Endothelial cell of umbilical vein (primary cell): ENCODE results near the gene KCNC1. TPM values are rescaled to one million over a fixed set of nuclear protein-coding genes. Genes with fewer than 3 reads are reported as not detected.

ENCODE experiments used
- BruUV-seq: library from RNA; stranded (reverse); fragments of 400-500 nt; replicated peaks from 2 replicates; lab custom pipeline; 2021; lab: Mats Ljungman, UMichigan
- CTCF ChIA-PET: fragments of 300-600, 350-600 bp; sonication (Branson Sonifier 250); formaldehyde crosslinking; loops from one replicate; lab custom pipeline; 2021; ENCODE audit warnings: antibody characterized with exemption, inconsistent platforms; lab: Charles Lee
- POLR2A ChIA-PET: fragments of 300-600, 350-600 bp; sonication (Branson Sonifier 250); formaldehyde crosslinking; loops from one replicate; lab custom pipeline; 2021; ENCODE audit warnings: antibody characterized with exemption, inconsistent platforms; lab: Charles Lee
- DNase-seq: peaks from one replicate; pipeline ENCODE4 v3.0.0-alpha.2; 2011; ENCODE audit warnings: low read depth, low spot score
- FAIRE-seq: peaks from 2 replicates; lab custom pipeline; 2011; peaks lifted over from hg19 to GRCh38; lab: Jason Lieb, UNC
- H2AFZ ChIP-seq: 2 replicates; pipeline ENCODE4 v1.6.0; 2012; ENCODE audit warnings: low read depth, low read length, control low read depth, inconsistent platforms
- H3K27ac ChIP-seq: 2 replicates; pipeline ENCODE4 v1.5.1; 2011; ENCODE audit warnings: low read depth, mild to moderate bottlenecking, control low read depth, low read length, moderate library complexity; ENCODE audit not compliant: insufficient read depth
- H3K27me3 ChIP-seq, 2 experiments: 2 replicates each; pipeline versions ENCODE4 v1.6.0 to v1.6.1; 2011; ENCODE audit warnings: low read length in 2 of 2, mixed read lengths in 1 of 2; ENCODE audit not compliant: control insufficient read depth in 2 of 2, insufficient read depth in 2 of 2
- H3K36me3 ChIP-seq, 2 experiments: 2 replicates in 1 of 2; 3 replicates in 1 of 2; pipeline ENCODE4 v1.5.1; 2011; ENCODE audit warnings: low read length in 2 of 2, mild to moderate bottlenecking in 1 of 2, moderate library complexity in 1 of 2; ENCODE audit not compliant: control insufficient read depth in 2 of 2, insufficient read depth in 2 of 2; ENCODE audit errors: extremely low read depth in 1 of 2
- H3K4me1 ChIP-seq: 3 replicates; pipeline ENCODE4 v1.5.1; 2011; ENCODE audit warnings: mild to moderate bottlenecking, low read length; ENCODE audit not compliant: control insufficient read depth, insufficient read depth; ENCODE audit errors: extremely low read depth
- H3K4me2 ChIP-seq: 2 replicates; pipeline ENCODE4 v1.6.1; 2011; ENCODE audit warnings: low read length, control low read depth, mixed read lengths; ENCODE audit not compliant: insufficient read depth
- H3K4me3 ChIP-seq, 3 experiments: fragments of 200-600 bp in 1 of 3; sonication (generic), shearing (Covaris generic) in 1 of 3; replicated peaks in 1 of 3; 2 replicates each; pipeline ENCODE4 v1.5.1; 2011 to 2016; ENCODE audit warnings: control low read depth in 3 of 3, low read length in 3 of 3, mild to moderate bottlenecking in 2 of 3, inconsistent platforms in 1 of 3, low read depth in 1 of 3, moderate library complexity in 1 of 3; ENCODE audit not compliant: insufficient read depth in 1 of 3
- H3K79me2 ChIP-seq: 2 replicates; pipeline ENCODE4 v1.6.0; 2012; ENCODE audit warnings: low read length, inconsistent platforms; ENCODE audit not compliant: control insufficient read depth, insufficient read depth
- H3K9ac ChIP-seq: replicated peaks from 2 replicates; pipeline ENCODE3; 2011; ENCODE audit warnings: low read length, control low read depth; ENCODE audit not compliant: insufficient read depth; ENCODE audit errors: extremely low read depth
- H3K9me1 ChIP-seq: replicated peaks from 3 replicates; pipeline ENCODE4 v1.6.0; 2011; ENCODE audit warnings: mild to moderate bottlenecking, low read length; ENCODE audit not compliant: control insufficient read depth, insufficient read depth; ENCODE audit errors: extremely low read depth
- H3K9me3 ChIP-seq: replicated peaks from 2 replicates; pipeline ENCODE4 v1.5.1; 2012; ENCODE audit warnings: low read length, inconsistent platforms; ENCODE audit not compliant: control insufficient read depth, insufficient read depth
- H4K20me1 ChIP-seq: replicated peaks from 2 replicates; pipeline ENCODE3; 2011; ENCODE audit warnings: mild to moderate bottlenecking, low read length; ENCODE audit not compliant: control insufficient read depth, insufficient read depth; ENCODE audit errors: extremely low read depth
- CTCF ChIP-seq, 2 donors: IDR thresholded peaks; 1 replicate in 1 of 2; 2 replicates in 1 of 2; pipeline ENCODE4 v1.5.1; 2011; ENCODE audit warnings: low read length in 2 of 2, mild to moderate bottlenecking in 2 of 2, moderate library complexity in 2 of 2, control low read depth in 1 of 2, inconsistent platforms in 1 of 2, low read depth in 1 of 2; ENCODE audit not compliant: insufficient read depth in 1 of 2; ENCODE audit errors: extremely low read depth in 1 of 2
- EZH2 ChIP-seq: IDR thresholded peaks from 2 replicates; pipeline ENCODE4 v1.6.1; 2012; ENCODE audit warnings: borderline replicate concordance, low read depth, mild to moderate bottlenecking, moderate library complexity, low read length, inconsistent platforms; ENCODE audit not compliant: severe bottlenecking
- FOS ChIP-seq: IDR thresholded peaks from 2 replicates; pipeline ENCODE4 v1.6.1; 2011; ENCODE audit warnings: mild to moderate bottlenecking, low read length, moderate library complexity, borderline replicate concordance; ENCODE audit not compliant: insufficient read depth
- GATA2 ChIP-seq: IDR thresholded peaks from 2 replicates; pipeline ENCODE4 v1.7.0; 2011; ENCODE audit warnings: low read depth, mild to moderate bottlenecking, moderate library complexity, mixed read lengths, low read length; ENCODE audit not compliant: insufficient read length, insufficient read depth
- MYC ChIP-seq: IDR thresholded peaks from one replicate; pipeline ENCODE4 v1.6.1; 2011; ENCODE audit warnings: mild to moderate bottlenecking, low read depth, low read length
- POLR2A ChIP-seq: IDR thresholded peaks from 2 replicates; pipeline ENCODE4 v1.6.1; 2012; ENCODE audit warnings: low read depth, mild to moderate bottlenecking, control low read depth, low read length
- dilution Hi-C: fragments of 300-500 bp; cut with MboI; formaldehyde crosslinking; loops from one replicate; pipeline ENCODE4 v1.15.0; 2019; ENCODE audit warnings: low sequenced_read_pairs; ENCODE audit not compliant: extremely low pct_ligation_motif_present
- intact Hi-C: fragments of 100-400 bp; cut with micrococcal nuclease; formaldehyde crosslinking; loops from one replicate; pipeline ENCODE4 v1.10.0; 2022
- polyA plus RNA-seq, 4 experiments: library from polyadenylated mRNA; depleted of rRNA in 3 of 4; stranded (reverse) in 3 of 4; unstranded in 1 of 4; fragments of >200 nt; gene quantifications; 2 replicates each; pipeline versions ENCODE4 v1.2.1 to v1.2.3, GENCODE V29; 2011 to 2012; ENCODE audit warnings: missing spikeins in 1 of 4
- total RNA-seq: library from RNA; stranded (reverse); gene quantifications from 2 replicates; pipeline ENCODE4 v1.2.3, GENCODE V29; 2021

Gene KCNC1
- total and polyA plus RNA-seq, 2 donors (not counting 3 experiments of a cell fraction or from before 2014, with no cell fraction given) = not detected

- intact Hi-C loops = no loop called here
- no peak for FAIRE-seq
- POLR2A ChIA-PET = no interaction called here
Observed at GRCh38 chr11:17792161-17792560, 57.6 kb downstream of the KCNC1 start.

More at GRCh38 chr11:17792161-17792560, 57.6 kb downstream of the KCNC1 start:
- Histone ChIP-seq H2AFZ (no peak overlapping the region), H3K27ac (no peak overlapping the region), H3K27me3 (no peaks in the 10 kb centered on the region), H4K20me1 (no peaks in the 10 kb centered on the region), H3K9me3 (no peaks in the 10 kb centered on the region), H3K4me2 (no peak overlapping the region), H3K4me3 (no peak overlapping the region), H3K9me1 (no peaks in the 10 kb centered on the region), H3K79me2 (no peaks in the 10 kb centered on the region), H3K4me1 (no peaks in the 10 kb centered on the region), H3K36me3 (no peaks in the 10 kb centered on the region), H3K9ac (no peak overlapping the region)
- dilution Hi-C loops = no loop called here
- CTCF ChIA-PET = interaction anchor here (1.2 kb wide), 1 partner anchor 74 kb away, joined by 3 read pairs; no protein-coding TSS in a partner anchor
- BruUV-seq = no TSS peak
- TF ChIP-seq FOS (no peak), GATA2 (no peak), CTCF (IDR thresholded peaks at IDR 0.05; ENCODE audit: extremely low read depth in 1 of 2, insufficient read depth in 1 of 2, low read depth in 1 of 2, low read length in 2 of 2) (no peak), MYC (no peak), POLR2A (no peak), EZH2 (no peak)
- DNase-seq = no peak
